HG03060 (cell line): ENCODE results near the gene BLNK.

Experiments used
- ATAC-seq: cut with Tn5 transposase; IDR thresholded peaks from one replicate; pipeline ENCODE4 v1.9.1; 2021; ENCODE audit warnings: low read depth, moderate number of reproducible peaks; ENCODE audit not compliant: unreplicated experiment

BLNK gene

GRCh38 chr10:96289218-96289910, 18.0 kb upstream of the BLNK start:
- no peak for ATAC-seq

GRCh38 chr10:96288151-96288621, 16.8 kb upstream of the BLNK start:
- ATAC-seq, result peak; percentile 43

GRCh38 chr10:96287392-96288105, 16.2 kb upstream of the BLNK start:
- ATAC-seq, result peak; percentile 46

- ATAC-seq, result no peak
Measured at GRCh38 chr10:96285331-96285752, 14.0 kb upstream of the BLNK start.

- ATAC-seq, result no peak
Measured at GRCh38 chr10:96283756-96284155, 12.4 kb upstream of the BLNK start.

GRCh38 chr10:96283351-96283750, 12.0 kb upstream of the BLNK start:
- no peak for ATAC-seq

GRCh38 chr10:96281444-96282029, 10.2 kb upstream of the BLNK start:
- no peak for ATAC-seq

- ATAC-seq, result no peak
Measured at GRCh38 chr10:96280859-96281258, 9.5 kb upstream of the BLNK start.

GRCh38 chr10:96279191-96279641, 7.8 kb upstream of the BLNK start:
- no peak for ATAC-seq

- no peak for ATAC-seq
Measured at GRCh38 chr10:96276831-96277230, 5.5 kb upstream of the BLNK start.

- ATAC-seq, result no peak
Measured at GRCh38 chr10:96276426-96276825, 5.1 kb upstream of the BLNK start.

- ATAC-seq, result no peak
Measured at GRCh38 chr10:96275685-96276418, 4.5 kb upstream of the BLNK start.

GRCh38 chr10:96272316-96273280, 1.2 kb upstream of the BLNK start:
- no peak for ATAC-seq

- no peak for ATAC-seq
Measured at GRCh38 chr10:96270571-96270970, 798 bp downstream of the BLNK start.

GRCh38 chr10:96269438-96270300, 1.7 kb downstream of the BLNK start:
- ATAC-seq, result no peak

GRCh38 chr10:96268341-96268909, 2.9 kb downstream of the BLNK start:
- no peak for ATAC-seq

- no peak for ATAC-seq
Measured at GRCh38 chr10:96267234-96267705, 4.1 kb downstream of the BLNK start.

GRCh38 chr10:96266118-96266770, 5.1 kb downstream of the BLNK start:
- ATAC-seq, result no peak
